HL-60 (cell line): ENCODE data around the gene DYRK2.

Source experiments
- GABPA ChIP-seq: IDR thresholded peaks from 2 replicates; pipeline ENCODE4 v1.6.1; 2012; ENCODE audit warnings: low read depth
- POLR2AphosphoS5 ChIP-seq: IDR thresholded peaks from 2 replicates; pipeline ENCODE4 v1.6.1; 2012; ENCODE audit warnings: low read depth
- SPI1 ChIP-seq: IDR thresholded peaks from 2 replicates; pipeline ENCODE4 v1.6.1; 2012; ENCODE audit warnings: low read depth, mild to moderate bottlenecking, borderline replicate concordance
- TF ChIP-seq, protein P1 (sequence below): IDR thresholded peaks from one replicate; pipeline ENCODE4 v1.5.1; 2011; ENCODE audit warnings: low read length, control low read depth, inconsistent platforms; ENCODE audit not compliant: insufficient read depth
- TF ChIP-seq, protein P2 (sequence below): IDR thresholded peaks from 2 replicates; pipeline ENCODE4 v1.6.1; 2012; ENCODE audit warnings: low read depth; ENCODE audit not compliant: insufficient replicate concordance

DNA sequence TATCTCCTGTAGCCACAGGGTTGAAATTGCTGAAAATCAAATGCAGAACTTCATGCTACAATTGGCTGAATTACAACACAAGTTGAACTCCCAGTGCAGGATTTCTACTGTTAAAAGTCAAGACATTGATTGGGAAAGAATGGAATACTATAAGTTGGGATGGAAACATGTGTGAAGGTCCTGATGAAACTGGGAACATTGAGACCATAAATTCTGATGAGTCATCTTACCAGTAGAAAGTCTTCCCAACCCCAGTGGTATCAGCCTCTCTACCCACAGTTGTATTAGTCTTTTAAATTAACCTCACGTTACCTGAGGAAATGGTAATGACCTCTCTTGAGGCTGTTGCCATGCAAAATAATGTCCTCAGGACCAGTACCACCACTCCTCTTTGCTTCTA lies 27.4 kb upstream of the DYRK2 start:
- TF ChIP-seq, protein P1, sequence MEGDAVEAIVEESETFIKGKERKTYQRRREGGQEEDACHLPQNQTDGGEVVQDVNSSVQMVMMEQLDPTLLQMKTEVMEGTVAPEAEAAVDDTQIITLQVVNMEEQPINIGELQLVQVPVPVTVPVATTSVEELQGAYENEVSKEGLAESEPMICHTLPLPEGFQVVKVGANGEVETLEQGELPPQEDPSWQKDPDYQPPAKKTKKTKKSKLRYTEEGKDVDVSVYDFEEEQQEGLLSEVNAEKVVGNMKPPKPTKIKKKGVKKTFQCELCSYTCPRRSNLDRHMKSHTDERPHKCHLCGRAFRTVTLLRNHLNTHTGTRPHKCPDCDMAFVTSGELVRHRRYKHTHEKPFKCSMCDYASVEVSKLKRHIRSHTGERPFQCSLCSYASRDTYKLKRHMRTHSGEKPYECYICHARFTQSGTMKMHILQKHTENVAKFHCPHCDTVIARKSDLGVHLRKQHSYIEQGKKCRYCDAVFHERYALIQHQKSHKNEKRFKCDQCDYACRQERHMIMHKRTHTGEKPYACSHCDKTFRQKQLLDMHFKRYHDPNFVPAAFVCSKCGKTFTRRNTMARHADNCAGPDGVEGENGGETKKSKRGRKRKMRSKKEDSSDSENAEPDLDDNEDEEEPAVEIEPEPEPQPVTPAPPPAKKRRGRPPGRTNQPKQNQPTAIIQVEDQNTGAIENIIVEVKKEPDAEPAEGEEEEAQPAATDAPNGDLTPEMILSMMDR, result no peak
- TF ChIP-seq GABPA (no peak), POLR2AphosphoS5 (no peak), SPI1 (no peak)
- TF ChIP-seq, protein P2, sequence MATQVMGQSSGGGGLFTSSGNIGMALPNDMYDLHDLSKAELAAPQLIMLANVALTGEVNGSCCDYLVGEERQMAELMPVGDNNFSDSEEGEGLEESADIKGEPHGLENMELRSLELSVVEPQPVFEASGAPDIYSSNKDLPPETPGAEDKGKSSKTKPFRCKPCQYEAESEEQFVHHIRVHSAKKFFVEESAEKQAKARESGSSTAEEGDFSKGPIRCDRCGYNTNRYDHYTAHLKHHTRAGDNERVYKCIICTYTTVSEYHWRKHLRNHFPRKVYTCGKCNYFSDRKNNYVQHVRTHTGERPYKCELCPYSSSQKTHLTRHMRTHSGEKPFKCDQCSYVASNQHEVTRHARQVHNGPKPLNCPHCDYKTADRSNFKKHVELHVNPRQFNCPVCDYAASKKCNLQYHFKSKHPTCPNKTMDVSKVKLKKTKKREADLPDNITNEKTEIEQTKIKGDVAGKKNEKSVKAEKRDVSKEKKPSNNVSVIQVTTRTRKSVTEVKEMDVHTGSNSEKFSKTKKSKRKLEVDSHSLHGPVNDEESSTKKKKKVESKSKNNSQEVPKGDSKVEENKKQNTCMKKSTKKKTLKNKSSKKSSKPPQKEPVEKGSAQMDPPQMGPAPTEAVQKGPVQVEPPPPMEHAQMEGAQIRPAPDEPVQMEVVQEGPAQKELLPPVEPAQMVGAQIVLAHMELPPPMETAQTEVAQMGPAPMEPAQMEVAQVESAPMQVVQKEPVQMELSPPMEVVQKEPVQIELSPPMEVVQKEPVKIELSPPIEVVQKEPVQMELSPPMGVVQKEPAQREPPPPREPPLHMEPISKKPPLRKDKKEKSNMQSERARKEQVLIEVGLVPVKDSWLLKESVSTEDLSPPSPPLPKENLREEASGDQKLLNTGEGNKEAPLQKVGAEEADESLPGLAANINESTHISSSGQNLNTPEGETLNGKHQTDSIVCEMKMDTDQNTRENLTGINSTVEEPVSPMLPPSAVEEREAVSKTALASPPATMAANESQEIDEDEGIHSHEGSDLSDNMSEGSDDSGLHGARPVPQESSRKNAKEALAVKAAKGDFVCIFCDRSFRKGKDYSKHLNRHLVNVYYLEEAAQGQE, result no peak
